Measurements from ENCODE around the gene CCDC90B.
"Not testable (repeated sequence)": the region's sequence is repeated elsewhere in the genome, so short reads cannot be mapped to it uniquely, and the experiment has no call there.

The CCDC90B gene

DNA sequence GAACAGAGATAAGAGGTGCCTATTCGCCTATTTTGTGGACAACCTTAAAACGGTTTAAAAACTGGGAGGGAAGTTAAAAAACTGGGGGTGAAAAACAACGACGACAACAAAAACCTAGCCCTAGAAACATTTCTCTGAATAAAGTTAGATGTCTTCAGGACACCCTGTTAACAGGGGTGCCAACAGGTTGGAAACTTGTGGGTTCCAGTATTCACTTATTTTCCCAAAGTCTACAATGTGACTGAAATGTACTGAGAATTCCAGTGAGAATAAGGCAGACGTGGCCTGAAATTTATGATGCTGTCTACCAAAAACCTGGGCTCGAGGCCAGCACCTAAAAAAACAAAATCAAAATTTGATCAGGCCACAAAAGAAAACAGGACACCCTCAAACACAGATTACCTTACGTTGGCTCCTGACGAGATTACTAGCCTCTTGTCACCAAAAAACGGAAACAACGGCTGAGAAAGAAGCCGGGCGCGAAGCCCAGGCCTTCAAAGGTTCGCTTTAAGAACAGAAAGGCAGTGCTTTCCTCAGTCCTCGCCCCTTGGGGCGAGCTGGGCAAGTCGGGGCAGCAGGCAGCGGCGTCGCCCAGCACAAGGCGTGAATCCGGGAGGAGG, 906 bp downstream of the CCDC90B start:
- DNase-seq, result no peak

DNA sequence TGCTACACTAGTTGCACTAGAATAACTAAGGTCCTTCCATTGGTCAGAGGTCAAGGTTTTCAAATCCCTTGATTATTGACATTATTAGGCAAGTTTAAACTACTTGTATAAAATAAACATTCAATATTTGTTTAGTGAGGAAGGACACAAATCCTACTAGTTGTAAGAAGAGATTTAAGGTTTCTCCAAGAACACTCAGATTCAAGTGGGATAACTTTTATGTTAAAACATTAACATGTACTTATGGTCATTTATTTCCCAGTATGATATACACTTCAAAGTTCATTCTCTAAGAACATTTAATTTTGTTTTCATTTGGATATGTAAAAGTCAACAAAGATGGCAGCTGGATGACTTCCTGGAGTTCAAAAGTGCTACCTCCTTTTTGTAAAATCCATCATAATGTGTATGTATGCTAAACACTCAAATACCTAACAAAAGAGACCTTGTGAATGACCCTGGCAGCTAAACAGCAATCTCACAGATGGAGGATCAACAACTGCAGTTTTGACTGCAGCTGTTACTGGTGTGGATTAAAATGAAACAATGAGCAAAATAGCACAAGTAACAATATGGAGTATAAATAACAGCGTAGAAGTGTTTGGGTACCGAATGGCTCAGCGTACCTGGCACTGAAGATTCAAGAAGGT, 1.5 kb downstream of the CCDC90B start:
- no peak for DNase-seq

DNA sequence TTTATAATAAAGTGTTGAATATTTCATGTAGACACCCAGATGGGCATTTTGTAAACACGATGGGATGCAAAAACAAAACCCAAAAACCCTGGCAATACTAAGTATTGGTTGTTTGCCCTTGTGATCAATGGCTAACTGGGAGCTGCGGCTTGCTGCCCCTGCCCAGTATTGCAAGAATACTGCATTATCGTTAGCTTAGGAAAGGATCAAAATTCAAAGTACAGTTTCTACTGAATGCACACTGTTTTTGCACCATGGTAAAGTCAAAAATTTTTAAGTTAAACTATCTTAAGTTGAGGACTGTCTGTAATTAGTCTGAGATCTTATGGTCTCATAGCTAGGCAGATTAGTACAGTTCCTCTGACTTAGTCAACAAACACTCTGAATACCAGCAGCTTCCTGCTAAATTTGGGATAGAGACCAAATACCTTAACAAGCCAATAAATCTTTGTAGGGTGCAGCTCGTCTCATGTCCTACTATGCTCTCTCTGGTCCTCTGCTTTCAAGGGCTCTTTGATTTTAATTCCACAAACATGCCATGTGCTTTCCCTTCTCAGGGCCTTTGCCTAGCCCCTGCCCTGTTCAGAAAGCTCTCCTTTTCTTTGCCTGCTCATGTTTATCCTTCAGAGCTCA, 4.0 kb downstream of the CCDC90B start:
- no peak for DNase-seq

DNA sequence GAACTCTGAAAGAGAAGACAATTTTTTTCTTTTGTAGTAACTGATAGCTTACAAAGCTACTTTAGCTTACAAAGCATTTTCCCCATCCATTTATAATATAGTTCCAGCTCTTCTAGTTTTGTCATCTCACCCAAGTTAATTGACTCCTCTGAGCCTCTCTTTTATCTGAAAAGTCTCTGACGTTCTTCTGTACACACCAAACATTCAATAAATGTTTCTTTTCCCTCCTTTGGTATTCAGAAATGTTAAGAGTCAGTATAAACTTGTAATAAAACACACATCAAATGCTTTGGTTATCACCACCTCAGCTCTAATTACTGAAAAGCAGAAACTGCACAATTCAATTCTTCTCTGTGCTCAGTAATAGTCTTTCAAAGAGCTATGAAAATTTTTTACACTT, 5.9 kb downstream of the CCDC90B start:
- DNase-seq, result no peak

DNA sequence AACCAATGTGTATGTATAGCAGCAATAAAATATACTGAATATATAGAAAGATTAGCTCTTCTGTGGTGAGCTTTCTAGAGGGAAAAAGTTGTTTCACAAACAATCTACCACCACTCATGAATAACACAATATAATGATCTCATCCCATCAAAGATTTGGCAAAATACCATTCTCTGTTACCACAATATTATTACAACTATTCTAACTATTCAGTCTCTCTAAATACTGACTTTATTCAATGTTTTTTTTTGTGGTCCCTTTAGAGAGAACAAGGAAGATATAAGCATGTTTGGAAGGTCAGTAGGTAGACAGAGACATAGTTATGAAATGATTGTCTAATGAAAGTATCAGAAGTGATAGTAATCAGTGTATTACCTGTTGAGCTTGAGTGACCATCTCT, 7.8 kb downstream of the CCDC90B start:
- no peak for DNase-seq

DNA sequence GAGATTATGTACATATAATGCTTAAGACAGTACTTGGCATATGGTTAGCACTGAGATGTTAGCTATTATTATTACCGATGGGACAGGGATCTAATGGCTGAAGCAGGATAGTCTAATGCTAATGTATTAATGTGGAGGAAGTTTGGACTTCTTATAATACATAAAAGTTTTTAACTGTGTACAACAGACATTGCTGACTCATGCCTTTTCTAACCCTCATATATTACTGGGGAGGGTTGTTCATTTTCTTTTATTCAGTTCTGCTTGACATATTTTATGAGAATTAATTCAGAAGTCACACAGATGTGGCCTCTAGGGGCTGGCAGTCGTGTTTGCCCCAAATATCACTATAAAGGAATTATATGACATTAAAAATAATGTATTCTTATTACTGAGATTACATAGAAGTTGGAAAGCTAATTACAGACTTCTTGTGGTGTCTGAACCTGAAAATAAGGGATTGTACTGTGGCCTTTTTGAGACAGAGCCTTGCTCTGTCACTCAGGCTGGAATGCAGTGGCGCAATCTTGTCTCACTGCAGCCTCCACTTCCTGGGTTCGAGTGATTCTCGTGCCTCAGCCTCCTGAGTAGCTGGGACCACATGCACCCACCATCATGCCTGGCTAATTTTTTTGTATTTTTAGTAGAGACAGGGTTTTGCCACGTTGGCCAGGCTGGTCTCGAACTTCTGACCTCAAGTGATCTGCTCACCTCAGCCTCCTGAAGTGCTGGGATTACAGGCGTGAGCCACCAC, 10.1 kb downstream of the CCDC90B start:
- DNase-seq, result no peak

DNA sequence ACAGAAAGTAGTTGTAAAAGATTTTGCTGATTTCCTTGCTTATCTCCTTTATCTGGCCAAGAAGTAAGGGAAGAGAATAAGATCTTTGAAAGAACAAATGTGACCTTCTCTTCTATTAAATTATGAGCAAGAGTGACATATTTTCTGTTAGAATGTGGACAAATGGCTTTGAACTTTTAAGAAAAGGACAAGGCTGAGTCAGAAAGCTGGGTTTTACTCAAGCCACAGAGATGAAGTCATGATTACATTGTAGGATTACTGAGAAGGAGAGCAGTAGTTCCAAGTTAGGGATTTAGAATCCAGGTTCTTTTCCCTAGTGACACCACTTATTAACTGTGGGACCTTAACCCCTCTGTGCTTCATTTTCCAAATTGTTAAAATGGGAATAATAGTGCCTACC, 13.5 kb downstream of the CCDC90B start:
- DNase-seq, result no peak

- DNase-seq, result not testable (repeated sequence)
Observed at GRCh38 chr11:83271734-83272133, 14.4 kb downstream of the CCDC90B start.

DNA sequence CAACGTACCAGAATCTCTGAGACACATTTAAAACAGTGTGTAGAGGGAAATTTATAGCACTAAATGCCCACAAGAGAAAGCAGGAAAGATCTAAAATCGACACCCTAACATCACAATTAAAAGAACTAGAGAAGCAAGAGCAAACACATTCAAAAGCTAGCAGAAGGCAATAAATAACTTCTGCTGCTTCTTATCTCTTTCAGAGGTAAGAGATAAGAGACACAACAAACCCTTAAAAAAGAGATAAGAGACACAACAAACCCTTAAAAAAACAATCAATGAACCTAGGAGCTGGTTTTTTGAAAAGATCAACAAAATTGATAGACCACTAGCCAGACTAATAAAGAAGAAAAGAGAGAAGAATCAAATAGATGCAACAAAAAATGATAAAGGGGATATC, 17.1 kb downstream of the CCDC90B start:
- not testable (repeated sequence) for DNase-seq

DNA sequence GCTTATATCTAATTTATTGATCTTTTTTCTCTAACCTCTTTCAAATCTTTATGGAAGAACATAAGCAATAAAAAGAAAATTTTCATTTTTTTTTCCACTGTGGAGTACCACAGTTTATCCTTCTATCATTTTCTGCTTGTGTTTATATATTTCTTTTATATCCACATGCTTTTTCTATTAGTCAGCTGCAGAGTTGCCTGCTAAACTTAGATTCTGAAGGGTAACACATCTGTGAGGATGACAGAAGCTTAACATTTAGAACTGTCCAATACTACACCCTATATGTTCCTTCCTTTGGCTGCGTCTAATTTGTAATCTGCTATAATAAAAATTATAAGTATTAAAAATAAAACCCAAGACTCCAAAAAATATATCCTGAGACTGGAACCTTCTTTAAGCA, 20.8 kb downstream of the CCDC90B start:
- DNase-seq, result no peak

GRCh38 chr11:83259559-83259958, 26.6 kb downstream of the CCDC90B start:
- no peak for DNase-seq

- no peak for DNase-seq
Observed at GRCh38 chr11:83257761-83258168, 28.4 kb downstream of the CCDC90B start.

- DNase-seq, result no peak
Observed at GRCh38 chr11:83256602-83257340, 29.4 kb downstream of the CCDC90B start.

DNA sequence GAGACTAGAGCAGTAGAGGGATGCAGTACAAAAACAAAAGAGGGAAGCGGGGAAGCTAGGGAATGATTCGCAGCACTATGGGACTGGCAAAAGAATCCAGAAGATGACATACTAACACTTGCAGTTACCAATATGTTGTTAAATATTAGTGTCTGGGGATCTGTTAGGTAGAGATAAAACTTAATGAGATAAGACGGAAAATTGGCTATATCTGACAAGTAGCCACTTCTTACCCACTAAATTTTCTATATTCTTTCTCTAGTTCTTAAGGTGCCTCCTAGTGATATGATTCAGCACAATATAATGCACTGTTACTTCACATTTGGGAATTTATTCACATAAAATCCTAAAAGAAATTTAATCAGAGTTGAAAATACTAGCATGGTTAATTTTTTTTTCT, 30.8 kb downstream of the CCDC90B start:
- DNase-seq, result no peak

GRCh38 chr11:83252941-83253340, 33.2 kb downstream of the CCDC90B start:
- no peak for DNase-seq

DNA sequence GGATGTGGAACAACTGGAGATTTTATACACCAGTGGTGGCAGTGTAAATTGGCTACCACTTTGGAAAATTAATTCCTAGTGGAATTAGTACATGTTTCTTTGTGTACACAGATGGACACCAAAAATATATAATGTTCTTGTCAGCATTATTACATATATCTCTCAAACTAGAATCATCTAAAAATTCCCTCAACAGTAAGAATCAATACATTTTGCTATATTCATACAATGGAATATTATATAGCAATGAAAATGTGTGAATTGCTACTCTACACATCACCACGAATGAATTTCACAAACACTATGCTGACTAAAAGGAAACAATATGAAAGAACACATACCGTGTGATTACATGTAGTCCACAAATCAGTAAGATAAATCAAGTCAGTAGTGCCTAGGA, 33.9 kb downstream of the CCDC90B start:
- DNase-seq, result no peak

- no peak for DNase-seq
Observed at GRCh38 chr11:83249972-83250593, 36.1 kb downstream of the CCDC90B start.

- DNase-seq, result no peak
Observed at GRCh38 chr11:83249445-83249844, 36.7 kb downstream of the CCDC90B start.

DNA sequence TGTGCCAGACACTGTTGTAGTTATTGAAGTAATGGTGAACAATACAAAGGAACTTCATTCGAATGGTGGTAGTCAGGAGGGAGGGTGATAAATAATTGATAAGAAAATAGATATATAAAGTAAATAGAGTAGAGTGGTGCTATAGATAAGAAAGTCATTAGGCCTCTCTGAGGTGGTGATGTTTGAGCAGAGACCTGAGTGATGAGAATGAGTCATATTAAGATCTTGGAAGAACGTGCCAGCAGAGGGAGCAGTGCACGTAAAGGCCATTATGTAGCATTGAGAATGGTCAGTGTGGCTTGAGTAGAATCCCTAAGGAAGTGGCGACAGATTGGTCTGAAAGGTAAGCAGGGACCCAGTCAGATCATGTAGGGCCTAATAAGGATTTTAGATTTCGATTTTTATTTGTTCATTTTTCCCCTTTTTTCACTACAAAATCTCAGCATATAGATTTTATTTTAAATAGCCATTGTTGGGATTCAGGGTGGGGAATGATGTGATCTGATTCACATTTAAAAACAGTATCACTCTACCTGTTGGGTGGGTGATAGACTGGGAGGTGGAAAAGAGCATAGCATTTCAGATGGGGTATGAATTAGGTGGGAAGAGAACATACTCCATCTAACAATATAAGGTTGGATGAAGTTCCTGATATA, 44.7 kb downstream of the CCDC90B start:
- DNase-seq, result no peak

- DNase-seq, result no peak
Observed at GRCh38 chr11:83238111-83238510, 48.1 kb downstream of the CCDC90B start.

- DNase-seq, result no peak
Observed at GRCh38 chr11:83235825-83236224, 50.3 kb downstream of the CCDC90B start.

GRCh38 chr11:83223457-83223856, 62.7 kb downstream of the CCDC90B start:
- no peak for DNase-seq

Data from activated effector memory CD4-positive, alpha-beta T cell treated with anti-CD3 and anti-CD28 coated beads, Interleukin-2, amount 50 U/mL, for 16 hours (primary cell).